ENCODE measurements around the gene UACA.

UACA gene

DNA sequence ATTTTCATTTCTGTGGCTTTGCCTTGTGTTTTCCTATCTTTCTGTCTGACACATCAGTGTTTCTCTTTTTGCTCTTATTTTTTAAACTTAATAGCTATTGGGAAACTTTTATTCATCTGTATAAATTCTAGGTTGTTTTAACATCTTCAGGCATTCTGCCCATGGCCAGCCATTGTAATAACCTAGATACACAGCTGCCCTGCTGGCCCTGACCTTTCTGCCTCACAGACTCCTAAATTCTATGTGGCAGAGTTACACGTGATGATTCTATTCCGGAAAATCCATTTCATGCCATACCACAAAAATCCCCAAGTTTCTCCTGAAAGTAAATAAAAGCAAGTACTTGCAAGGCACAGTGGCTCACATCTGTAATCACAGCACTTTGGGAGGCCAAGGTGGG lies 150.1 kb downstream of the UACA start:
- no peak for DNase-seq
- no peaks in the 10 kb centered on the region for H3K27me3 ChIP-seq (replicated peaks in 2 of 5; ENCODE audit: control insufficient read depth in 4 of 5, insufficient read depth in 5 of 5, low read length in 4 of 5)
- POLR2A ChIA-PET: no interaction called here
- no peaks in the 10 kb centered on the region for H3K36me3 ChIP-seq (ENCODE audit: control insufficient read depth in 4 of 4, insufficient read depth in 4 of 4, low read length in 3 of 4)
- H3K27ac ChIP-seq (ENCODE audit: insufficient read depth in 1 of 2, low read depth in 1 of 2, low read length in 2 of 2, poor library complexity in 1 of 2, severe bottlenecking in 2 of 2): no peak overlapping the region
- no peak overlapping the region for H3K4me3 ChIP-seq (ENCODE audit: control insufficient read depth in 1 of 7, extremely low read depth in 1 of 7, insufficient read depth in 4 of 7, low read depth in 2 of 7, low read length in 6 of 7)
- 100% methylated on average over 2 of the region's 2 CpGs for WGBS (ENCODE audit: insufficient coverage)
- H3K4me1 ChIP-seq (ENCODE audit: control extremely low read depth in 1 of 4, control insufficient read depth in 4 of 4, insufficient read depth in 4 of 4, low read length in 3 of 4): peaks cover 0 to 11% (median 0%) of the 10 kb centered on the region in 4 experiments
- CTCF ChIA-PET: interaction anchor here (1.3 to 1.8 kb wide), 2 partner anchors 10 to 18 kb away, joined by 3 to 5 read pairs; no protein-coding TSS in a partner anchor
- H3K9me3 ChIP-seq (ENCODE audit: control extremely low read depth in 1 of 5, control insufficient read depth in 4 of 5, insufficient read depth in 2 of 5, low read depth in 1 of 5, low read length in 4 of 5): peaks cover 0 to 7% (median 0%) of the 10 kb centered on the region in 5 experiments

DNA sequence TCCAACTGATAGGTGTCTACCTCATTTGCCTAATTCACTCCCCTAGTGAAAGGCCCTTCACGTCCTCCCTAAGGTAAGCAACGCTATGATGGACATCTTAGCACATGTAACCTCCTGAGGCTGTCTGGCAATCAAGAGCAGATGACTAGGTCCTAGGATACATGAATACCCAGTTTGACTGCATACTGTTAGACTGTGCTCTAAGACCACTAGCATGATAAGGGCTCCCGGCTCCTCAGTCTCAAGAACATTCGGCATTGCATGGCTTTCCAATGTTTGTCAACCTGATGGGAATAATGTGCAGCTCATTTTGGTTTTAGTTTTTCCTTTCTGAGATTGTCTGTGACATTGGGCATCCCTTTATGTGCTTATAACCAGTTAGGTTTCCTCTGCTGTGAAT lies 152.1 kb downstream of the UACA start:
- POLR2A ChIA-PET: no interaction called here
- no peak overlapping the region for H3K4me3 ChIP-seq (ENCODE audit: control insufficient read depth in 1 of 7, extremely low read depth in 1 of 7, insufficient read depth in 4 of 7, low read depth in 2 of 7, low read length in 6 of 7)
- no peaks in the 10 kb centered on the region for H3K36me3 ChIP-seq (ENCODE audit: control insufficient read depth in 4 of 4, insufficient read depth in 4 of 4, low read length in 3 of 4)
- H3K9me3 ChIP-seq (ENCODE audit: control extremely low read depth in 1 of 5, control insufficient read depth in 4 of 5, insufficient read depth in 2 of 5, low read depth in 1 of 5, low read length in 4 of 5): peaks cover 0 to 7% (median 0%) of the 10 kb centered on the region in 5 experiments
- CTCF ChIA-PET: no interaction called here
- WGBS (ENCODE audit: insufficient coverage): 95% methylated on average over 4 of the region's 4 CpGs
- H3K27me3 ChIP-seq (replicated peaks in 2 of 5; ENCODE audit: control insufficient read depth in 4 of 5, insufficient read depth in 5 of 5, low read length in 4 of 5): no peaks in the 10 kb centered on the region
- no peak for DNase-seq
- H3K27ac ChIP-seq (ENCODE audit: insufficient read depth in 1 of 2, low read depth in 1 of 2, low read length in 2 of 2, poor library complexity in 1 of 2, severe bottlenecking in 2 of 2): no peak overlapping the region
- peaks cover 0 to 5% (median 0%) of the 10 kb centered on the region in 4 experiments for H3K4me1 ChIP-seq (ENCODE audit: control extremely low read depth in 1 of 4, control insufficient read depth in 4 of 4, insufficient read depth in 4 of 4, low read length in 3 of 4)

DNA sequence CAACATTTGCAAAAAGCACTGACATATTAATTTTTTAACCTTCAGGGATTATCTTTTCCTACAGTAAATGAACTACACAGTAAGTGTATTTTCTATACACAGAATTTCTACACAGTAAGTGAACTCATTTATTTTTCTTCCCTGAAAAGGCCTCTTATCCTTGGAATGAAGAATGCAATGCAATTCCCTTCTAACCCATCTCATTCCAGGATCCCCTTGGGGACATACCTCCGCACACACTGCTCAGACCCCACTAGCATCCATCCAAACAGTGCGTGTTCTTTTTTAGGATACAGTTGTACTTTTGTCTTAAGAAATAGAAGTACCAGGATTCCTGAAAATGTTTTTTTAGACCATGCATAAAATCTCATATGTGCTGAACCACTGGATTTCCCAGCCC lies 152.8 kb downstream of the UACA start:
- DNase-seq: no peak
- no peaks in the 10 kb centered on the region for H3K27me3 ChIP-seq (replicated peaks in 2 of 5; ENCODE audit: control insufficient read depth in 4 of 5, insufficient read depth in 5 of 5, low read length in 4 of 5)
- CTCF ChIA-PET: no interaction called here

GRCh38 chr15:70609889-70610288 lies 153.5 kb downstream of the UACA start:
- POLR2A ChIA-PET: no interaction called here
- H3K27me3 ChIP-seq (replicated peaks in 2 of 5; ENCODE audit: control insufficient read depth in 4 of 5, insufficient read depth in 5 of 5, low read length in 4 of 5): no peaks in the 10 kb centered on the region
- CTCF ChIA-PET: interaction anchor here (0.6 kb wide), 1 partner anchor 16 kb away, joined by 3 read pairs; no protein-coding TSS in a partner anchor
- peaks cover 0 to 5% (median 0%) of the 10 kb centered on the region in 4 experiments for H3K4me1 ChIP-seq (ENCODE audit: control extremely low read depth in 1 of 4, control insufficient read depth in 4 of 4, insufficient read depth in 4 of 4, low read length in 3 of 4)
- DNase-seq: no peak
- peaks cover 0 to 7% (median 0%) of the 10 kb centered on the region in 5 experiments for H3K9me3 ChIP-seq (ENCODE audit: control extremely low read depth in 1 of 5, control insufficient read depth in 4 of 5, insufficient read depth in 2 of 5, low read depth in 1 of 5, low read length in 4 of 5)
- H3K36me3 ChIP-seq (ENCODE audit: control insufficient read depth in 4 of 4, insufficient read depth in 4 of 4, low read length in 3 of 4): no peaks in the 10 kb centered on the region
- H3K4me3 ChIP-seq (ENCODE audit: control insufficient read depth in 1 of 7, extremely low read depth in 1 of 7, insufficient read depth in 4 of 7, low read depth in 2 of 7, low read length in 6 of 7): no peak overlapping the region
- 96% methylated on average over 10 of the region's 10 CpGs for WGBS (ENCODE audit: insufficient coverage)
- no peak overlapping the region for H3K27ac ChIP-seq (ENCODE audit: insufficient read depth in 1 of 2, low read depth in 1 of 2, low read length in 2 of 2, poor library complexity in 1 of 2, severe bottlenecking in 2 of 2)

More for the DNA sequence above, 152.8 kb downstream of the UACA start:
- POLR2A ChIA-PET: no interaction called here
- H3K36me3 ChIP-seq (ENCODE audit: control insufficient read depth in 4 of 4, insufficient read depth in 4 of 4, low read length in 3 of 4): no peaks in the 10 kb centered on the region
- no CpG with 5 or more reads among the region's 2 CpGs for WGBS (ENCODE audit: insufficient coverage)
- H3K4me1 ChIP-seq (ENCODE audit: control extremely low read depth in 1 of 4, control insufficient read depth in 4 of 4, insufficient read depth in 4 of 4, low read length in 3 of 4): peaks cover 0 to 5% (median 0%) of the 10 kb centered on the region in 4 experiments
- no peak overlapping the region for H3K4me3 ChIP-seq (ENCODE audit: control insufficient read depth in 1 of 7, extremely low read depth in 1 of 7, insufficient read depth in 4 of 7, low read depth in 2 of 7, low read length in 6 of 7)
- H3K27ac ChIP-seq (ENCODE audit: insufficient read depth in 1 of 2, low read depth in 1 of 2, low read length in 2 of 2, poor library complexity in 1 of 2, severe bottlenecking in 2 of 2): no peak overlapping the region
- H3K9me3 ChIP-seq (ENCODE audit: control extremely low read depth in 1 of 5, control insufficient read depth in 4 of 5, insufficient read depth in 2 of 5, low read depth in 1 of 5, low read length in 4 of 5): peaks cover 0 to 7% (median 0%) of the 10 kb centered on the region in 5 experiments

DNA sequence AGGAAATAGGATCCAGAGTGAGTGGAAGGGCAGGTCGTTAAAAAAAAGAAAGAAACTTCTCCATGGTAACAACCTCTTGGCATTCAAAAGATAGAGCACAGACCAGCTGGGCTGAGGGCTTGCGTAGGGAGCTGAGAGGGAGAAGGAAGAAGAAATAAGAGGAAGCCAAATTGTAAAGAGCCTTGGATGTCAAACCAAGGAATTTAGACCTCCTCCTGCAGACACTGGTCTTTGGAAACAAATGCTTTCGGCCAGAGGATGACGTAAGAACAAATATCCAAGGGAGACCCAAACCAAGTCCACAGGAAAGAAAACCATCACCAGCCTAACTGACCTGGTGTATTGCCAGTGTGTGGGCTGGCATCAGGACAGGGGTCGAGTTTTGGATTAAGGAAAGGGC lies 155.2 kb downstream of the UACA start:
- CTCF ChIA-PET: interaction anchor here (1.0 to 1.3 kb wide), 2 partner anchors 9 to 40 kb away, joined by 3 to 4 read pairs; no protein-coding TSS in a partner anchor
- POLR2A ChIA-PET: no interaction called here

GRCh38 chr15:70605606-70606410 lies 157.6 kb downstream of the UACA start:
- no peaks in the 10 kb centered on the region for H3K36me3 ChIP-seq (ENCODE audit: control insufficient read depth in 4 of 4, insufficient read depth in 4 of 4, low read length in 3 of 4)
- H3K4me3 ChIP-seq (ENCODE audit: control insufficient read depth in 1 of 7, extremely low read depth in 1 of 7, insufficient read depth in 4 of 7, low read depth in 2 of 7, low read length in 6 of 7): no peak overlapping the region
- 95% methylated on average over 5 of the region's 7 CpGs for WGBS (ENCODE audit: insufficient coverage)
- ChIA-PET CTCF (interaction anchor here (1.5 kb wide), 1 partner anchor 63 kb away, joined by 3 read pairs; no protein-coding TSS in a partner anchor), POLR2A (no interaction called here)
- no peak for DNase-seq
- peaks cover 0 to 3% (median 0%) of the 10 kb centered on the region in 5 experiments for H3K27me3 ChIP-seq (replicated peaks in 2 of 5; ENCODE audit: control insufficient read depth in 4 of 5, insufficient read depth in 5 of 5, low read length in 4 of 5)
- no peaks in the 10 kb centered on the region for H3K9me3 ChIP-seq (ENCODE audit: control extremely low read depth in 1 of 5, control insufficient read depth in 4 of 5, insufficient read depth in 2 of 5, low read depth in 1 of 5, low read length in 4 of 5)
- peaks cover 0 to 5% (median 0%) of the 10 kb centered on the region in 4 experiments for H3K4me1 ChIP-seq (ENCODE audit: control extremely low read depth in 1 of 4, control insufficient read depth in 4 of 4, insufficient read depth in 4 of 4, low read length in 3 of 4)
- no peak overlapping the region for H3K27ac ChIP-seq (ENCODE audit: insufficient read depth in 1 of 2, low read depth in 1 of 2, low read length in 2 of 2, poor library complexity in 1 of 2, severe bottlenecking in 2 of 2)

More for the DNA sequence above, 155.2 kb downstream of the UACA start:
- H3K36me3 ChIP-seq (ENCODE audit: control insufficient read depth in 4 of 4, insufficient read depth in 4 of 4, low read length in 3 of 4): no peaks in the 10 kb centered on the region
- H3K4me3 ChIP-seq (ENCODE audit: control insufficient read depth in 1 of 7, extremely low read depth in 1 of 7, insufficient read depth in 4 of 7, low read depth in 2 of 7, low read length in 6 of 7): no peak overlapping the region
- DNase-seq: no peak
- H3K4me1 ChIP-seq (ENCODE audit: control extremely low read depth in 1 of 4, control insufficient read depth in 4 of 4, insufficient read depth in 4 of 4, low read length in 3 of 4): peaks cover 0 to 5% (median 0%) of the 10 kb centered on the region in 4 experiments
- H3K9me3 ChIP-seq (ENCODE audit: control extremely low read depth in 1 of 5, control insufficient read depth in 4 of 5, insufficient read depth in 2 of 5, low read depth in 1 of 5, low read length in 4 of 5): peaks cover 0 to 5% (median 0%) of the 10 kb centered on the region in 5 experiments
- no peak overlapping the region for H3K27ac ChIP-seq (ENCODE audit: insufficient read depth in 1 of 2, low read depth in 1 of 2, low read length in 2 of 2, poor library complexity in 1 of 2, severe bottlenecking in 2 of 2)
- WGBS (ENCODE audit: insufficient coverage): 65% methylated on average over 5 of the region's 5 CpGs
- H3K27me3 ChIP-seq (replicated peaks in 2 of 5; ENCODE audit: control insufficient read depth in 4 of 5, insufficient read depth in 5 of 5, low read length in 4 of 5): peaks cover 0 to 3% (median 0%) of the 10 kb centered on the region in 5 experiments

DNA sequence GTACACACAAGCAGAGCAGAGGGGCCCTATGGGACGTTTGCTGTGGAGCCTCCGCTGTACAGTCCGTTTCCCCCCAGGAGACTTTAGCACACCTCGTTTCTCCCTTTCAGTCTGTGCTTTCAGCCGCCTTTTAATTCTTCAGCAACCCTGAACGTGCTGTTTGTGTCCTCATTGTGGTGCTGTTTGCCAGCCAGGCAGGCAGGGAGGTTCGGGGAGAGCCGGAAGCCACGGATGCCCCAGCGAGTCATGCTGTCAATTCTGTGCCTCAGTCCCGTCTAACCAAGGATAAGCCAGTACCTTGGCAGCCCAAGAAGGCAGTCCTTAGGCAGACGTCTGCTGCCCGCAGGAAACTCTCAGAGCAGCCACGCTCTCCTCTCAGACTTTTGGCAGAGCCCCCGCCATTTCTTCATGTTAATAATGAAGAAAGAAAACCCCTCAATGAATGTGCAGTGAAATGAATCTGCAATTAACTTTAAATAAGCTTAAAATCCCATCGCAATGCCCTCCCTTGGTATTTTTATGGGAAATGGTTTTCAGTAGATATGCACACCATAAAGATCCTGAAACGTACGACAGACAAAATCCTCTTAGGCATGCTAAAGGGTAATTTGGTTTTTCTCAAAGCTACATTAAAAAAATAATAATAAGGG lies 158.6 kb downstream of the UACA start:
- Histone ChIP-seq H3K4me3 (ENCODE audit: control insufficient read depth in 1 of 7, extremely low read depth in 1 of 7, insufficient read depth in 4 of 7, low read depth in 2 of 7, low read length in 6 of 7) (no peak overlapping the region), H3K27ac (ENCODE audit: insufficient read depth in 1 of 2, low read depth in 1 of 2, low read length in 2 of 2, poor library complexity in 1 of 2, severe bottlenecking in 2 of 2) (no peak overlapping the region), H3K36me3 (ENCODE audit: control insufficient read depth in 4 of 4, insufficient read depth in 4 of 4, low read length in 3 of 4) (no peaks in the 10 kb centered on the region), H3K4me1 (ENCODE audit: control extremely low read depth in 1 of 4, control insufficient read depth in 4 of 4, insufficient read depth in 4 of 4, low read length in 3 of 4) (peaks cover 0 to 5% (median 0%) of the 10 kb centered on the region in 4 experiments), H3K9me3 (ENCODE audit: control extremely low read depth in 1 of 5, control insufficient read depth in 4 of 5, insufficient read depth in 2 of 5, low read depth in 1 of 5, low read length in 4 of 5) (peaks cover 0 to 4% (median 0%) of the 10 kb centered on the region in 5 experiments), H3K27me3 (replicated peaks in 2 of 5; ENCODE audit: control insufficient read depth in 4 of 5, insufficient read depth in 5 of 5, low read length in 4 of 5) (peaks cover 0 to 3% (median 0%) of the 10 kb centered on the region in 5 experiments)
- ChIA-PET CTCF (no interaction called here), POLR2A (no interaction called here)
- WGBS (ENCODE audit: insufficient coverage): 88% methylated on average over 11 of the region's 18 CpGs
- no peak for DNase-seq

All from common myeloid progenitor, CD34-positive (primary cell).